GM21529 (cell line): Measurements from ENCODE around the gene LRRN2.
"Not testable (repeated sequence)": the region's sequence is repeated elsewhere in the genome, so short reads cannot be mapped to it uniquely, and the experiment has no call there.

ENCODE experiments used
- ATAC-seq: cut with Tn5 transposase; IDR thresholded peaks from one replicate; pipeline ENCODE4 v1.9.1; 2021; ENCODE audit not compliant: unreplicated experiment

The LRRN2 gene

GRCh38 chr1:204685236-204686006 is at the start of gene LRRN2:
Gene LRRN2 (minus strand): TSS chr1:204685738. CDS start chr1:204619992, 65,746 bp downstream.
- no peak for ATAC-seq

- ATAC-seq = no peak
Observed at GRCh38 chr1:204735042-204735441, 49.5 kb upstream of the LRRN2 start.

- no peak for ATAC-seq
Observed at GRCh38 chr1:204733869-204734596, 48.5 kb upstream of the LRRN2 start.

GRCh38 chr1:204733289-204733688 is 47.8 kb upstream of the LRRN2 start:
- ATAC-seq = no peak

GRCh38 chr1:204731985-204732575 is 46.5 kb upstream of the LRRN2 start:
- no peak for ATAC-seq

GRCh38 chr1:204731509-204731908 is 46.0 kb upstream of the LRRN2 start:
- no peak for ATAC-seq

- ATAC-seq = no peak
Observed at GRCh38 chr1:204730826-204731459, 45.4 kb upstream of the LRRN2 start.

- ATAC-seq = no peak
Observed at GRCh38 chr1:204729516-204729915, 44.0 kb upstream of the LRRN2 start.

GRCh38 chr1:204728456-204728855 is 42.9 kb upstream of the LRRN2 start:
- ATAC-seq = no peak

GRCh38 chr1:204728045-204728444 is 42.5 kb upstream of the LRRN2 start:
- no peak for ATAC-seq

- not testable (repeated sequence) for ATAC-seq
Observed at GRCh38 chr1:204727438-204727837, 41.9 kb upstream of the LRRN2 start.

- ATAC-seq = no peak
Observed at GRCh38 chr1:204726478-204726877, 40.9 kb upstream of the LRRN2 start.

- no peak for ATAC-seq
Observed at GRCh38 chr1:204725821-204726448, 40.4 kb upstream of the LRRN2 start.

- ATAC-seq = no peak
Observed at GRCh38 chr1:204723131-204723787, 37.7 kb upstream of the LRRN2 start.

GRCh38 chr1:204721373-204722055 is 36.0 kb upstream of the LRRN2 start:
- ATAC-seq = no peak

- no peak for ATAC-seq
Observed at GRCh38 chr1:204716660-204717059, 31.1 kb upstream of the LRRN2 start.

GRCh38 chr1:204714861-204715511 is 29.4 kb upstream of the LRRN2 start:
- peak; percentile 66 for ATAC-seq

GRCh38 chr1:204714194-204714860 is 28.8 kb upstream of the LRRN2 start:
- no peak for ATAC-seq

GRCh38 chr1:204713541-204713940 is 28.0 kb upstream of the LRRN2 start:
- no peak for ATAC-seq
